Activated naive CD4-positive, alpha-beta T cell treated with anti-CD3 and anti-CD28 coated beads for 36 hours (primary cell): Measurements from ENCODE around the gene OLFML1. TPM values are rescaled to one million over a fixed set of nuclear protein-coding genes. Genes with fewer than 3 reads are reported as not detected.

ENCODE experiments used
- CTCF ChIA-PET: fragments of 350-600 bp; sonication (Branson Sonifier 250); formaldehyde crosslinking; loops from one replicate; lab custom pipeline; 2021; ENCODE audit warnings: antibody characterized with exemption; lab: Charles Lee
- DNase-seq: peaks from one replicate; pipeline ENCODE4 v3.0.0-alpha.2; 2020
- H3K27ac Mint-ChIP-seq: one replicate; pipeline ENCODE4 v1.8.0; 2021; ENCODE audit warnings: mild to moderate bottlenecking, mixed read lengths
- H3K27me3 Mint-ChIP-seq: one replicate; pipeline ENCODE4 v1.8.0; 2021; ENCODE audit warnings: low read depth, mixed read lengths
- H3K36me3 Mint-ChIP-seq: one replicate; pipeline ENCODE4 v1.8.0; 2021; ENCODE audit warnings: low read depth, mixed read lengths
- H3K4me1 Mint-ChIP-seq: one replicate; pipeline ENCODE4 v1.8.0; 2021; ENCODE audit warnings: low read depth, mixed read lengths
- H3K4me3 Mint-ChIP-seq: one replicate; pipeline ENCODE4 v1.8.0; 2021; ENCODE audit warnings: mild to moderate bottlenecking, moderate library complexity, mixed read lengths
- H3K9me3 Mint-ChIP-seq: one replicate; pipeline ENCODE4 v1.8.0; 2021; ENCODE audit warnings: mixed read lengths
- intact Hi-C: fragments of 100-400 bp; cut with micrococcal nuclease; formaldehyde crosslinking; loops from one replicate; pipeline ENCODE4 v1.15.1; 2023
- total RNA-seq, 2 experiments: library from RNA; stranded (reverse); gene quantifications; one replicate each; pipeline ENCODE4 v1.2.3, GENCODE V29; 2021

Gene OLFML1
- total RNA-seq, 2 experiments from 2014 or later = not detected

GRCh38 chr11:7449841-7450214 is 35.5 kb upstream of the OLFML1 start:
- Mint-ChIP-seq H3K4me3 (no peak overlapping the region), H3K36me3 (no peaks in the 10 kb centered on the region), H3K9me3 (no peaks in the 10 kb centered on the region), H3K27me3 (no peaks in the 10 kb centered on the region), H3K4me1 (no peaks in the 10 kb centered on the region), H3K27ac (no peak overlapping the region)
- CTCF ChIA-PET = interaction anchor here (1.0 to 2.2 kb wide), 2 partner anchors 8 to 637 kb away, joined by 3 to 10 read pairs; no protein-coding TSS in a partner anchor
- DNase-seq = no peak
- intact Hi-C loops = no loop called here

- Mint-ChIP-seq H3K27me3 (no peaks in the 10 kb centered on the region), H3K4me3 (no peak overlapping the region), H3K4me1 (no peaks in the 10 kb centered on the region), H3K27ac (no peak overlapping the region), H3K9me3 (no peaks in the 10 kb centered on the region), H3K36me3 (no peaks in the 10 kb centered on the region)
- intact Hi-C loops = no loop called here
- no peak for DNase-seq
- CTCF ChIA-PET = interaction anchor here (1.3 to 2.2 kb wide), 2 partner anchors 9 to 353 kb away, joined by 5 to 10 read pairs; no protein-coding TSS in a partner anchor
Measured at GRCh38 chr11:7450836-7451235, 34.5 kb upstream of the OLFML1 start.

- H3K9me3 Mint-ChIP-seq = no peaks in the 10 kb centered on the region
- no peak overlapping the region for H3K4me3 Mint-ChIP-seq
- intact Hi-C loops = no loop called here
- H3K27ac Mint-ChIP-seq = no peak overlapping the region
- H3K36me3 Mint-ChIP-seq = no peaks in the 10 kb centered on the region
- H3K27me3 Mint-ChIP-seq = no peaks in the 10 kb centered on the region
- CTCF ChIA-PET = interaction anchor here (1.3 to 2.2 kb wide), 2 partner anchors 10 to 353 kb away, joined by 5 to 10 read pairs; no protein-coding TSS in a partner anchor
- no peak for DNase-seq
- H3K4me1 Mint-ChIP-seq = no peaks in the 10 kb centered on the region
Measured at GRCh38 chr11:7451520-7451919, 33.8 kb upstream of the OLFML1 start.

GRCh38 chr11:7451952-7452494 is 33.3 kb upstream of the OLFML1 start:
- H3K27ac Mint-ChIP-seq = no peak overlapping the region
- intact Hi-C loops = no loop called here
- CTCF ChIA-PET = interaction anchor here (1.3 kb wide), 1 partner anchor 354 kb away, joined by 5 read pairs; no protein-coding TSS in a partner anchor
- H3K4me3 Mint-ChIP-seq = no peak overlapping the region
- H3K36me3 Mint-ChIP-seq = no peaks in the 10 kb centered on the region
- H3K9me3 Mint-ChIP-seq = no peaks in the 10 kb centered on the region
- H3K27me3 Mint-ChIP-seq = no peaks in the 10 kb centered on the region
- no peak for DNase-seq
- H3K4me1 Mint-ChIP-seq = no peaks in the 10 kb centered on the region

- H3K36me3 Mint-ChIP-seq = no peaks in the 10 kb centered on the region
- H3K27ac Mint-ChIP-seq = no peak overlapping the region
- CTCF ChIA-PET = interaction anchor here (0.6 to 1.9 kb wide), 3 partner anchors 13 to 771 kb away, joined by 4 to 5 read pairs (median 4); no protein-coding TSS in a partner anchor
- no peaks in the 10 kb centered on the region for H3K4me1 Mint-ChIP-seq
- H3K27me3 Mint-ChIP-seq = no peaks in the 10 kb centered on the region
- intact Hi-C loops = no loop called here
- no peak for DNase-seq
- no peaks in the 10 kb centered on the region for H3K9me3 Mint-ChIP-seq
- H3K4me3 Mint-ChIP-seq = no peak overlapping the region
Measured at GRCh38 chr11:7454854-7455253, 30.5 kb upstream of the OLFML1 start.

- CTCF ChIA-PET = no interaction called here
Measured at GRCh38 chr11:7457211-7457610, 28.1 kb upstream of the OLFML1 start.

GRCh38 chr11:7462706-7463105 is 22.6 kb upstream of the OLFML1 start:
- H3K9me3 Mint-ChIP-seq = no peaks in the 10 kb centered on the region
- no peaks in the 10 kb centered on the region for H3K36me3 Mint-ChIP-seq
- no peak overlapping the region for H3K27ac Mint-ChIP-seq
- CTCF ChIA-PET = interaction anchor here (0.6 to 0.7 kb wide), 3 partner anchors 24 to 429 kb away, joined by 3 to 4 read pairs (median 4); no protein-coding TSS in a partner anchor
- no peak for DNase-seq
- intact Hi-C loops = no loop called here
- H3K4me3 Mint-ChIP-seq = no peak overlapping the region
- peaks cover 12% of the 10 kb centered on the region for H3K4me1 Mint-ChIP-seq
- no peaks in the 10 kb centered on the region for H3K27me3 Mint-ChIP-seq

More at GRCh38 chr11:7457211-7457610, 28.1 kb upstream of the OLFML1 start:
- Mint-ChIP-seq H3K27me3 (no peaks in the 10 kb centered on the region), H3K36me3 (no peaks in the 10 kb centered on the region), H3K27ac (no peak overlapping the region), H3K4me3 (no peak overlapping the region), H3K9me3 (no peaks in the 10 kb centered on the region), H3K4me1 (peaks cover 1% of the 10 kb centered on the region)
- intact Hi-C loops = no loop called here
- DNase-seq = no peak

- Mint-ChIP-seq H3K27ac (no peak overlapping the region), H3K9me3 (no peaks in the 10 kb centered on the region), H3K4me1 (peaks cover 7% of the 10 kb centered on the region), H3K27me3 (no peaks in the 10 kb centered on the region), H3K4me3 (no peak overlapping the region), H3K36me3 (no peaks in the 10 kb centered on the region)
- peak; percentile 20 for DNase-seq
- intact Hi-C loops = no loop called here
- CTCF ChIA-PET = no interaction called here
Measured at GRCh38 chr11:7467652-7468051, 17.7 kb upstream of the OLFML1 start.

GRCh38 chr11:7469351-7469865 is 15.9 kb upstream of the OLFML1 start:
- intact Hi-C loops = no loop called here
- no peak for DNase-seq
- no peaks in the 10 kb centered on the region for H3K36me3 Mint-ChIP-seq
- no peak overlapping the region for H3K4me3 Mint-ChIP-seq
- H3K27ac Mint-ChIP-seq = no peak overlapping the region
- CTCF ChIA-PET = no interaction called here
- H3K27me3 Mint-ChIP-seq = no peaks in the 10 kb centered on the region
- H3K9me3 Mint-ChIP-seq = no peaks in the 10 kb centered on the region
- H3K4me1 Mint-ChIP-seq = no peaks in the 10 kb centered on the region

- intact Hi-C loops = no loop called here
- Mint-ChIP-seq H3K36me3 (no peaks in the 10 kb centered on the region), H3K4me3 (no peak overlapping the region), H3K27me3 (no peaks in the 10 kb centered on the region), H3K27ac (no peak overlapping the region), H3K9me3 (no peaks in the 10 kb centered on the region), H3K4me1 (no peaks in the 10 kb centered on the region)
- CTCF ChIA-PET = interaction anchor here (0.7 kb wide), 1 partner anchor 10 kb away, joined by 4 read pairs; no protein-coding TSS in a partner anchor
- no peak for DNase-seq
Measured at GRCh38 chr11:7471071-7471470, 14.2 kb upstream of the OLFML1 start.

GRCh38 chr11:7473717-7474116 is 11.6 kb upstream of the OLFML1 start:
- intact Hi-C loops = no loop called here
- DNase-seq = peak; percentile 5
- CTCF ChIA-PET = no interaction called here
- no peak overlapping the region for H3K4me3 Mint-ChIP-seq
- H3K36me3 Mint-ChIP-seq = no peaks in the 10 kb centered on the region
- H3K27me3 Mint-ChIP-seq = no peaks in the 10 kb centered on the region
- H3K4me1 Mint-ChIP-seq = no peaks in the 10 kb centered on the region
- no peak overlapping the region for H3K27ac Mint-ChIP-seq
- H3K9me3 Mint-ChIP-seq = no peaks in the 10 kb centered on the region

GRCh38 chr11:7480113-7480512 is 5.2 kb upstream of the OLFML1 start:
- Mint-ChIP-seq H3K27me3 (no peaks in the 10 kb centered on the region), H3K4me1 (no peaks in the 10 kb centered on the region), H3K36me3 (no peaks in the 10 kb centered on the region), H3K9me3 (no peaks in the 10 kb centered on the region), H3K27ac (no peak overlapping the region), H3K4me3 (no peak overlapping the region)
- intact Hi-C loops = no loop called here
- DNase-seq = no peak
- CTCF ChIA-PET = no interaction called here

GRCh38 chr11:7484131-7484530 is 1.2 kb upstream of the OLFML1 start:
- Mint-ChIP-seq H3K27ac (no peak overlapping the region), H3K4me1 (no peaks in the 10 kb centered on the region), H3K4me3 (no peak overlapping the region), H3K36me3 (no peaks in the 10 kb centered on the region), H3K27me3 (no peaks in the 10 kb centered on the region), H3K9me3 (no peaks in the 10 kb centered on the region)
- intact Hi-C loops = no loop called here
- CTCF ChIA-PET = no interaction called here
- DNase-seq = no peak
